HL-60 (cell line): ENCODE data around the gene IL11.

Experiments
- GABPA ChIP-seq: IDR thresholded peaks from 2 replicates; pipeline ENCODE4 v1.6.1; 2012; ENCODE audit warnings: low read depth
- POLR2AphosphoS5 ChIP-seq: IDR thresholded peaks from 2 replicates; pipeline ENCODE4 v1.6.1; 2012; ENCODE audit warnings: low read depth
- SPI1 ChIP-seq: IDR thresholded peaks from 2 replicates; pipeline ENCODE4 v1.6.1; 2012; ENCODE audit warnings: low read depth, mild to moderate bottlenecking, borderline replicate concordance
- TF ChIP-seq, protein P1 (sequence below): IDR thresholded peaks from one replicate; pipeline ENCODE4 v1.5.1; 2011; ENCODE audit warnings: low read length, control low read depth, inconsistent platforms; ENCODE audit not compliant: insufficient read depth
- TF ChIP-seq, protein P2 (sequence below): IDR thresholded peaks from 2 replicates; pipeline ENCODE4 v1.6.1; 2012; ENCODE audit warnings: low read depth; ENCODE audit not compliant: insufficient replicate concordance

DNA sequence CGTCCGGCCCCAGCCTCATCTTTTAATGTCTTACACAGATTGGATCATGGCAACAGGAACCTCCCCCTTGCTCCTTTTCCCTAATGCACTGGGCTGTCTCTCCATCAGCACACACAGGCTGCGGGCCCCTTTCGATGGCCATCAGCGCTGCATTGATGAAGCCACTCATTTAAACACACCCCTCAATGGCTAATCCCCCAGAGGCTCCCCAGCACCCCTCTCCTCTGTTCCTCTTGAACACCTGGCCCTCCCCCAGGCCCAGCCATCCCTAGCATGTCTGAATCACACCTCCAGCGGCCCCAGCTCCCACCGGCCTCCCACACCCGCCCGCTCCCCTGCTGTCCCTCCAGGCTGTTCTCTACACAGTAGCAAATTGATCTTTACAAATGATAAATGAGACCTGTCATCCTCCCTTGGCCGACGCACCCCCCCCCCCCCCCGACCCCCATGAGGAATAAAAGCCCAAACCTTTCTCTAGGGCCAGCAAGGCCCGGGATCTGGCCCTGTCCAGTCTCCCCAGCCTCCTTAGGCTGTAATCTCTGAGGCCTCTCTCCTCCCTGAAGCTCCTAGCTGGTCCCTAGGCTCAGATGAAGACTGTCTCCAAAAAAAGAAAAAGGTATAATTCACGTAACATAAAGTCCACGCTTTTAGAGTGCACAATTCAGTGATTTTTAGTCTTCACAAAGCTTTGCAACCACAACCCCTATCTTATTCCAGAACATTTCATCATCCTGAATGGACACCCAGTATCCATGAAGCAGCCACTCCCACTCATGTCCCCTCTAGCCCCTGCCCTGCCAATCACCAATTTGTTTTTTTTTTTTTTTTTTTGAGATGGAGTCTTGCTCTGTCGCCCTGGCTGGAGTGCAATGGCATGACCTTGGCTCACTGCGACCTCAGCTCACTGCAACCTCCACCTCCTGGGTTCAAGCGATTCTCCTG lies 22.8 kb upstream of the IL11 start:
- no peak for TF ChIP-seq SPI1
- TF ChIP-seq, protein P1, sequence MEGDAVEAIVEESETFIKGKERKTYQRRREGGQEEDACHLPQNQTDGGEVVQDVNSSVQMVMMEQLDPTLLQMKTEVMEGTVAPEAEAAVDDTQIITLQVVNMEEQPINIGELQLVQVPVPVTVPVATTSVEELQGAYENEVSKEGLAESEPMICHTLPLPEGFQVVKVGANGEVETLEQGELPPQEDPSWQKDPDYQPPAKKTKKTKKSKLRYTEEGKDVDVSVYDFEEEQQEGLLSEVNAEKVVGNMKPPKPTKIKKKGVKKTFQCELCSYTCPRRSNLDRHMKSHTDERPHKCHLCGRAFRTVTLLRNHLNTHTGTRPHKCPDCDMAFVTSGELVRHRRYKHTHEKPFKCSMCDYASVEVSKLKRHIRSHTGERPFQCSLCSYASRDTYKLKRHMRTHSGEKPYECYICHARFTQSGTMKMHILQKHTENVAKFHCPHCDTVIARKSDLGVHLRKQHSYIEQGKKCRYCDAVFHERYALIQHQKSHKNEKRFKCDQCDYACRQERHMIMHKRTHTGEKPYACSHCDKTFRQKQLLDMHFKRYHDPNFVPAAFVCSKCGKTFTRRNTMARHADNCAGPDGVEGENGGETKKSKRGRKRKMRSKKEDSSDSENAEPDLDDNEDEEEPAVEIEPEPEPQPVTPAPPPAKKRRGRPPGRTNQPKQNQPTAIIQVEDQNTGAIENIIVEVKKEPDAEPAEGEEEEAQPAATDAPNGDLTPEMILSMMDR: no peak
- no peak for TF ChIP-seq POLR2AphosphoS5
- no peak for TF ChIP-seq GABPA
- TF ChIP-seq, protein P2, sequence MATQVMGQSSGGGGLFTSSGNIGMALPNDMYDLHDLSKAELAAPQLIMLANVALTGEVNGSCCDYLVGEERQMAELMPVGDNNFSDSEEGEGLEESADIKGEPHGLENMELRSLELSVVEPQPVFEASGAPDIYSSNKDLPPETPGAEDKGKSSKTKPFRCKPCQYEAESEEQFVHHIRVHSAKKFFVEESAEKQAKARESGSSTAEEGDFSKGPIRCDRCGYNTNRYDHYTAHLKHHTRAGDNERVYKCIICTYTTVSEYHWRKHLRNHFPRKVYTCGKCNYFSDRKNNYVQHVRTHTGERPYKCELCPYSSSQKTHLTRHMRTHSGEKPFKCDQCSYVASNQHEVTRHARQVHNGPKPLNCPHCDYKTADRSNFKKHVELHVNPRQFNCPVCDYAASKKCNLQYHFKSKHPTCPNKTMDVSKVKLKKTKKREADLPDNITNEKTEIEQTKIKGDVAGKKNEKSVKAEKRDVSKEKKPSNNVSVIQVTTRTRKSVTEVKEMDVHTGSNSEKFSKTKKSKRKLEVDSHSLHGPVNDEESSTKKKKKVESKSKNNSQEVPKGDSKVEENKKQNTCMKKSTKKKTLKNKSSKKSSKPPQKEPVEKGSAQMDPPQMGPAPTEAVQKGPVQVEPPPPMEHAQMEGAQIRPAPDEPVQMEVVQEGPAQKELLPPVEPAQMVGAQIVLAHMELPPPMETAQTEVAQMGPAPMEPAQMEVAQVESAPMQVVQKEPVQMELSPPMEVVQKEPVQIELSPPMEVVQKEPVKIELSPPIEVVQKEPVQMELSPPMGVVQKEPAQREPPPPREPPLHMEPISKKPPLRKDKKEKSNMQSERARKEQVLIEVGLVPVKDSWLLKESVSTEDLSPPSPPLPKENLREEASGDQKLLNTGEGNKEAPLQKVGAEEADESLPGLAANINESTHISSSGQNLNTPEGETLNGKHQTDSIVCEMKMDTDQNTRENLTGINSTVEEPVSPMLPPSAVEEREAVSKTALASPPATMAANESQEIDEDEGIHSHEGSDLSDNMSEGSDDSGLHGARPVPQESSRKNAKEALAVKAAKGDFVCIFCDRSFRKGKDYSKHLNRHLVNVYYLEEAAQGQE: no peak
